ENCODE results near the gene CA12.
"Not testable (repeated sequence)": the region's sequence is repeated elsewhere in the genome, so short reads cannot be mapped to it uniquely, and the experiment has no call there.

CA12 gene

DNA sequence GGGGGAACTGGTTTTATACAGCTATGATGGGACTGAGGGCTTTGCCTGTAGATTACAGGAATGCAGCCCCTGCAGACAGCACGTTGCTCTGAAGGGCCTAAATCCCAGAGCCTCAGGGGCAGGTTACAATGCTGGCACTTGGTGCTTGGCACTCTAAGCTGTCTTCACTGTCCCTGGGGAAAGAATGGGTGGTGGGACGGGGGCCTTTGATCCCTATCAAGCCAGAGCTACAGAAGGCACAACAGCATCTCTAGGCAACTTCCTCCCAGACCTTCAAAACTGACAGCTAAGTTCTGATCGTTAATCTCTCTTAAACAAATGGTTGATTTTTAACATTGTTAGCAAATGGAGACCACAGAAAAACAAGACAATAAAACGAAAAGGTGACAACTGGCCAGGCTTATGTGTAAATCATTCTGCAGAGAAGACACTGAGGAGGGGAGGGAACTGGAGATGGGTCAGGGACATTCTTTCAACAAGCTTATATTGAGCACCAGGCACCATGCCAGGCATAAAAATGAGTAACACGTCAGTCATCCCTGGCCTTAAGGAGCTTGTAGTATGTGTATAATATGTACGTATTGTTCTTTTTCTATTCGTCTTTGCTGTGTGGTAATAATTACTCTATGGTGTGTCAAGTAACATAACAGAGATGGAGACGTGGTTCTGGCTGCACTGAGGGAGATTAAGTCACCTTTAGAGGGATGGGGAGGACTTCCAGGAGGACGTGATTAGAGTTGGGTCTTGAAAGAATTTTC lies 49.1 kb downstream of the CA12 start:
- no peak for DNase-seq

DNA sequence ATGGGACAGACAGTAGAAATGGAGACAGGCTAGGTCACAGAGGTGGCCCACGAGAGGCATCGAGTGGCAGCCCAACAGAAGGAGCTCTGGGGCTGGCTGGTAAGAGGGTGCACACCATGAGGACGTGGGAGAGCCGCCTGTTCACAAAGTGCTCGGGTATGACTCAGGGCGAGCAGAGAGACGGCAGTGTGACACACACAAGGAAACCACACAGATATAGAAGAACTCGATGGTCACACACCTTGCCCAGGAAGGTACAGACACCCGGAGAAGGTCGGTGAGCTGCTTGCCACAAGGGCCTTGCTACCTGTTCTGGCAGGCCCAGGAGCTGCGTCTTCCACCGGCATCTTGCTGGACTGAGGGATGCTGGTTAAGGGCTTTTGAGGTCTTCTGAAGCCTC lies 50.2 kb downstream of the CA12 start:
- no peak for DNase-seq

DNA sequence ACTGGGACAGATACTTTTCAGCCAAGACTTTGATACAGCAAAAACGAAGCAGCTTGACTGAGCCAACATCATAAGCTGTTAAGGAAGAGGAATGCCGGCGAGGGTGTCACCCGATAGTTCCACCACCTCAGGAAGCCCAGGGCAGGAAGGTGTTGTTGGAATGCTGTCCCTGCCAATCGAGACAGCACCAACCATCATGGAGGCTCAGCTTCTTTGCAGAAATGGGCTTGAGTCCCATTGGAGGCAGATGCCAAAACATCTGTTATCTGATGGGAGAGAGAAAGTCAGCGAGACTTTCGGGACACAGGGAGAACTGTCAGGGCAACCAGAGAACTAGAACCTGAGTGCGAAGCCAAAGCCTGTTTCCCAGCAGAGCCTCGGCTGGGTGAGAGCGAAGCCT lies 50.7 kb downstream of the CA12 start:
- no peak for DNase-seq

DNA sequence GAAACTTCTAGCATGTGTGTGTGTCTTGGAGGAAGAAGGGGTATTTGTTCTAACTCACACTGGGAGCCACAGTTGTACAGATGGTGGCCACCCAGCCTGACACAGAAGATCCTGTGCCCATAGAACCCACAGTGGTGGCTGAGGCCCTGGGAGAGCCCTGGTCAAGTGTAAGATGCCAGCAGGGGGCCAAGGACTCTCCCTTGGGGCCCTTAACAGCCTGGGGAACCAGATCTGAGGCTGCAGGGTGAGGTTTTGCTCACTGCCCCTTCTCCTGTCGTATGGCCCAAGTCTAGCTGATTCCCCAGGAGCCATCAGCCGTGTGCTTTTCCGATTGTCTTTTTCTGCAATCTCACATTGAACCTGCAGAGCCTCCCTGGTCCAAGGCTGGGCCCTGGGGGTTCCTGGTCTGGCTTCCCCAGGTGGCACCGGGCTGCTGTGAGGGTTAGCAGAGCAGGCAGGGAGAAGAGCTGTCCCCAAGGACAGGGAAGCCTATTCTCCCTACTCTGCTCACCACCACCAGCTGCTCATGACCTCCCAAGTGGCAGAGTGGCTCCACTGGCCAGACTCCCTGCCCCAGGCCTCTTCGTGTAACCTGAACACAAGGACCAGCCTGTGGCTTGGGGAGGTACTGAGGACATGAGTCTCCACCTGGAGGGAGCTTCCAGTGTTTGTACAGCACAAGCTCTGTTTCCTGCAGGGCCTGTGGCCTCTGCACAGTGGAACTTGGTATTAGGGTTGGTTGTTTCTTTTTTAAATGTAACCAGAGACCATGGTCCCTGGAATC lies 51.9 kb downstream of the CA12 start:
- DNase-seq: no peak

DNA sequence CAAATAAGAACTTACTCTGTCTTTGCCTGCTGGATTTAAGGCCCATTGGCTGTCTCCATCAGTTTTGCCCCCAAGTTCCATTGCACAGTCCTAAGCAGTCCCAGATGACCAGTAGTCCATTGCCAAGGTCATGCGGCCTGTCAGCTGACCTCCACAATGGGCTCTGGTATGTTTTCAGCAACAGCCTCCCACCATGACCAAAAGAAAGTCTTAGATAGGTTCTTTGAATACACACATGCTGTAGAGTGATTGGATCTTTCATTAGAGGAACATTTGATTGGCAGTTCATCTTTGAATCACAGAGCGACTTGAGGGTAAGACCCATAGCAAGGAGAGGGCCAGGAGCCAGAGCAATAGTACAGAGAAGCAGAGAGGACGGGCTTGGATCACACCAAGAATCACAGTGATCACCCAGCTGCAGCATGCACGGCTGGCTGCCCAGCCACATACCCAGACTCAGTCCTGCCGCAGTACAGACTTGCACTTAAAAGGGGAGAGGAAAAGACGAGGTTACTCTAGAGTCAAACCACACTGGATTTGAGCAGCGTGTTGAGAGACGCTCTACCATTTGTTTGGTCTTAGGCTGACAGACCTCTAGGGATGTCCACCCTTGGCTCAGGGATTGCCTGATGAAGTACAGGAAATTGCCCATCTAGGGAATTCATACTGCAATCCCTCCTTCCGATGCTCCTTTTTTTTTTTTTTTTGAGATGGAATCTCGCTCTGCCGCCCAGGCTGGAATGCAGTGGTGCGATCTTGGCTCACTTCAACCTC lies 53.8 kb downstream of the CA12 start:
- DNase-seq: no peak

DNA sequence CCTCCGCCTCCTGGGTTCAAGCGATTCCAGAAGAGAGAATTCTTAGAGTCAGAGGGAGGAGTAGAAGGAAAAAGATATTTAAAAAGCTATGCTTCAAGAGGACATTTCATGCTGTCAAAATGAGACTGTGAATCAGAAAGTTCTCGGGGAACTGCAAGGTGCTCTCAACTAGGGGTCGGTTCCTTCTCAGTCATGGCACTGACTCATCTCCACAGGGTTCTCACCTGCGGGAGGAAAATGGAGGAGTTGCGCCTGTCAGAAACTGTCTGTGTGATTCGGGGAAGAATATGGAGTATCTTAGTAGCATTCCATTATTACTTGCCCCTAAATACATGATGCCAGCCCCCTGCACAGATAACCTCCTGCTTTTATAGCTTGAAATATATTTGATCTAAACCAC lies 56.9 kb downstream of the CA12 start:
- DNase-seq: no peak

DNA sequence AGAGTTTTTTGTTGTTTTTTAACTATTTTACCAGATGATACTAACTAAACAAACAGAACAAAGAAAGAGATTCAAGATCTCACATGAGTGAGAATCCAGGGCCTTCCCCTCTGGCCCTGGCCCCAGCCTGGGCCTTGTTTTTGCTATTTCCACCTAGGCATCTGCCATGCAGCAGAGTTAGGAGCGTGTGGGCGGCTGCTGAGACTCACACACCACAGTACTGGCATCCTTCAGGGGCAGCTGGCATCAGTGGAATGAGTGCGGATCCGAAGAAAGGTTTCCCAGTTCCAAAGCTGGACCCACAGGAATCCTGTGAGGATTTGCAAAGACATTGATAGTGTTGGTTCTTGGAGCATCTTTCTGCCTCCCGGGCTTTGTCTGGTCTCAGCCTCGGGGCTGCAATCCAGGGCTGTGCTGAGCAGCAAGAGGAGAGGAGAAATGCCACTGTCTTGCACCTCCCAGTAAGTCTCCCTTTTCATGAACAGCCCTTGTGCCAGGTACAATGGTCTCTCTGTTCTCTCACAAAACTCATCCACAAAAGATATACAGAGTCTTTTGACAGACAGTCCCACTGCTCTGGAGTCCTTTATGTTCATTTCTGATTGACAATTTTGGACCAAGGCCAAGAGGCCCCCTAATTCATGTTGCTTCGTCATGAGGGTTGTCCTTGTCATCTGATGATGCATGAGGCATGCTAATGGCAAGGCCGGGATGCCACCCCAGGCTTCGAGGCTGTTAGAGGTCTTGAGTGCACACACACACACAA lies 57.7 kb downstream of the CA12 start:
- no peak for DNase-seq

DNA sequence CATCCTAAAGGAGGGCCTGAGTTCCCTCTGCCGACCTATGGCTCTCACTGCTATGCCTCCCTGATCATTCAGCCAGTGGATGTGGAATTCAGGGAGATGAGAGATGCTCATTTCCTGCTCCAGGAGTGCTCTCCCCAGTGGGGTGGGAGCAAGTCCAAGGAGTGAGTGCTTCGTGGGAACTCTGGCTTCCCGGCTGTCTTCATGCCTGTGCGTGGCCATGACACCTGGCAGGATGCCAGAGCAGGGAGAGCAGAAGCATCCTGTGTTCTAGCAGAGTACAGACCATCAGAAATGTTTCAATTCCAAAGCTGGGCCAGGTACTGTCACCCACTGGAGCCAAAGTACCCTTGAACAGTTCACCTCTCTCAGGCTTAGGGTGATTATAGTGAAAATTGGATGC lies 59.1 kb downstream of the CA12 start:
- no peak for DNase-seq

DNA sequence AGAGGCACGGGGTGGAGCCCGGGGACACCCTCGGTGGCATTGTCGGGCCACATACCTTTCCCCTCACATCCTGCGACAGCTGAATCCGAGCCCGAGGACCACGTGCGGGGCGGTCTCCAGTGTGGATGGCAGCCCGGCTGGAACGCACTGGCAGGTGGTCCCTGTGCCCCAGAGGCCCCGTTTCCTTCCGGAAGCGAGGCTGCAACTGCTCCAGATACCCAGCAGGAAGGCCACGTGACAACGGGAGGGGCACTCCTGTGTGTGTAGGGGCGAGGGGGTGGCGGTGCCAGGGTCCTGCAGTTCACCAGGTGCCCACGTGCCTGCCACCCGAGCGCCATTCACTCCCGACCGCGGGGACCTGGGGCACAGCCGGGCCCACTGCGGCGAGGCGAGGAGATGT lies 60.2 kb downstream of the CA12 start:
- DNase-seq: no peak

DNA sequence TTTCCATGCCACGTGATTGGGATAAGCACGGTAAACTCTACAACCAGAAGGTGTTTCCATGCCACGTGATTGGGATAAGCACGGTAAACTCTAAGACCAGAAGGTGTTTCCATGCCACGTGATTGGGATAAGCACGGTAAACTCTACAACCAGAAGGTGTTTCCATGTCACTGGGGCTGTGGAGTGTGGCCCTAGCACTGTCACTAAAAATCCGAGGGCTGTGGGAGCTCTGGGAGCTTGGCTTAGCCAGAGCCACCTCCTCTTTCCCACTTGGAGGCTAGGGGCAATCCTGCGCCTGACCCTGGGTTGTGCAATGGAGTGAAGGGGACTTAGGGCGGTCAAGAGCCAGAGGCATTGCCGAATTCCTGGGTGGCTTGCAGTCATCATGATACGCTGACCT lies 60.7 kb downstream of the CA12 start:
- not testable (repeated sequence) for DNase-seq

DNA sequence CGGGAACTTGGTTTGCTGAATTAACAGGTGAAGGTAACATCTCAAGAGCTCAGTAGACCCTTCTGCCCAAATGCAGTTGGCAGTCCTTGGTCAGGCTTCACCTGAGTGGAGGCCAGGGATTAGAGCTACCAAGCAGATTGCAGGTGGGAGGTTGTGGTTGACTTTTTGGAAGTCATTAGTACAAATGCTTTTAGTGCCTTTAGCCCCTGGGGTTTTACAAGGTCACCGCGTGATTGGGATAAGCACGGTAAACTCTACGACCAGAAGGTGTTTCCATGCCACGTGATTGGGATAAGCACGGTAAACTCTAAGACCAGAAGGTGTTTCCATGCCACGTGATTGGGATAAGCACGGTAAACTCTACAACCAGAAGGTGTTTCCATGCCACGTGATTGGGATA lies 61.2 kb downstream of the CA12 start:
- DNase-seq: not testable (repeated sequence)

DNA sequence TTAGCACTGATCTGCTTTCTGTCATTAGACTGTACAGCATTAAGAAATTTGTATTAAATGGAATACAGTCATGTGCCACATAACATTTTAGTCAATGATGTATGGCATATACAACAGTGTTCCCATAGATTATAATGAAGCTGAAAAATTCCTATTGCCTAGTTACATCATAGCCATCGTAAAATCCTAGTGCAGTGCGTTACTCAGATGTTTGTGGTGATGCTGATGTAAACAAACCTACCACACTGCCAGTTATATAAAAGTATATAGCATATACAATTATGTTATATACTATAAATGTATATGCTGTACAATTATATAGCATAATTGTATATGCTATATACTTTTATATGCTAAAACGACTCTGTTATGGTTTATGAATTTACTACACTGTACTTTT lies 62.6 kb downstream of the CA12 start:
- DNase-seq: no peak

DNA sequence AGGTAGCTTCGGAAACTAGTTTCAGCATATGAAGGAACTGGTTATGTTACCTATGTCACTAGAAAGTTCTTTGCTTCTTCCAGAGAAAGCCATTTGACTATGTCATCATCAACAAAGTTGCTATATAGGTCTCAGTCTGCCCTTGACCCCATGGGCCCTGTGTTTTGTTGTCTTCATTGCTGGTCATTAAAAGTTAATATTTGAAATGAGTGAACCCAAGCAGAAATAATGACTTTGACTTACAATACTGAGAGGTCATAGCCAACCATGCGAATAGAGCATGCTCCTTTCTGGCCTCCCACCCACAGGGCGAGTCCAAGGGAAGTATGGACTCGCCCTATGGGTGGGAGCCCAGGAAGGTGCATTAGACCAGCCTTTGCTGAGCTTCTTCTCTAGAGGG lies 63.3 kb downstream of the CA12 start:
- DNase-seq: no peak

DNA sequence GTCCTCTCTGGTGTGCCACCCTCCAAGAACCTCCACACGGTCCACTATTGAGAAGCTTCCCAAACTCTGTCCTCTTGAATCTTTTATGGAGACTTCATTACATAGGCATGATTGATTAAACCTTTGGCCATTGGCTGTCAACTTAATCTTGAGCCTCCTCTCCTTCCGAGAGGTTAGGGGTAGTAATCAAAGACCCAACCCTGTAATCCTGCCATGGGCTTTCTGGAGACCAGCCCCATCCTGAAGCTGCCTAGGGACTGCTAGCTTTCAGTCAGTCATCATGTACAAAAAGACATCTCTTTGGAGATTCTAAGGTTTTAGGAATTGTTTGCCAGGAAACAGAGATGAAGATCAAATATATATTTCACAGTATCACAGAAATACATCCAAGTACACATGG lies 67.2 kb downstream of the CA12 start:
- no peak for DNase-seq

DNA sequence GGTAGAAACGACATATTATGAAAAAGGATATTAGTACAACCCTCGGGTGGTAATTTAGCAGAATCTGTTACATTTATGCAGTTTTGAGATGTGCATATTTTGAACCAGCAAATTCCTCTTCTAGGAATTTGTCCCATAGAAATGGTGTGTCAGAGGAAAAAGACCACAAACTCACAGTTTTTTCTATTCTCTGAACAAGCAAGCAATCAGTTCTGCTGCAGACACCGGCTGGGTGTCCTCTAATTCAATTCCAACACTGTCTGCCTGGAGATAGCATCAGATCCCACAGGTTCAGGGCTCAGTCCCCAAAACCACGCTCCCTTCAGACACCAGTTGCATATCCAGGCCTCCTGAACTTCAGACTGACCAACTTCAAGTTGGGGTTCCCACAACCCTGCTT lies 67.8 kb downstream of the CA12 start:
- DNase-seq: no peak

DNA sequence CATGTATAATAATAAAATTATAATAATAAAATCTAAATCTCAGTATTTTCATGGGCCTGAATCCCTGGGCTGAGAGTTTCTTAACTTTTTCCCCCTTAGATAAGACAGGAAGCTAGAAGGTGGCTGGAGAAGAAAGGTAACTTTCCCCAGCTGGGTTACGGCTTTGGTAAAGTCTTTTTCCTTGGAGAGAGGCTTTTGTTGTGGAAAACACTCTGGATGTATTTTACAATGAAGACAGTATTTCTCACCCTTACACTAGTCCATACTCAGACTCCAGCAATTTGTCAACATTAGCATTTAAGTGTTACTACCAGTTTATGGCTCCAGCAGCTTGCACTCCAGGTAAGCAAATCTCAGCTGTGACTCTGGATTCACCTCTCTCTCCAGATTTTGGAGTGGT lies 69.4 kb downstream of the CA12 start:
- DNase-seq: no peak

DNA sequence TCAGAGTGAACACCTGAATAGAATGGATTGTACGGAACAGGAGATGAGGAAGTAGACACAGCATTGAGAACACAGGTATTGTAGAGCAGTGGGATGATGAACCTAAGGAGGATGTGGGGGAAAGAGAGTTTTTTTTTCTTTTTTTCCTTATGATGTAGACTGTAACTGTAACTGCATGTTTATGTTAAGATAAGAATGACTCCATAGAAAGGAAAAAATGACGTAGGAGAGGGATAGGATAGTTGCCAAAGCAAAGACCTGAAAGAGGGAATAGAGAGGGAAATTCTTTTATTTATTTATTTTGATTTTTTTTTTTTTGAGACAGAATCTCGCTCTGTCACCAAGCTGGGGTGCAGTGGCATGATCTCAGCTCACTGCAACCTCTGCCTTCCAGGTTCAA lies 71.0 kb downstream of the CA12 start:
- DNase-seq: no peak

DNA sequence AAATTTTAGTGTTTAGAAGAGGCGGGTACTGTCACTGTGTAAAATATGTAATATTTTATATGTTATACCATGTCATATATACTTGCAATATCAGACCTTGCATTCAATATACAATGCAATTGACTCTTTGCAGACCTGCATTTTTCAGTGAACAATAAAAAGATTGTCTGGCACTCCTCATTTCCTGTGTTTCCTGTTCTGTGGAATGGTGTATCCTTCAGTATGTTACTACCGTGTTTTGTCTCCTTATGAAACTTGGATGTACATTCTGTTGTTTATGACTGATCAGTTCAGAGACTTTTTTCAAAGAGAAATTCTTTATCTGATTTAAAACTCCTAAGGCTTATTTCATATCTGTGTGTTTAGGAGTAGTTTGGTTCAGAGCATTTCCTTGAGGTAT lies 72.7 kb downstream of the CA12 start:
- no peak for DNase-seq

DNA sequence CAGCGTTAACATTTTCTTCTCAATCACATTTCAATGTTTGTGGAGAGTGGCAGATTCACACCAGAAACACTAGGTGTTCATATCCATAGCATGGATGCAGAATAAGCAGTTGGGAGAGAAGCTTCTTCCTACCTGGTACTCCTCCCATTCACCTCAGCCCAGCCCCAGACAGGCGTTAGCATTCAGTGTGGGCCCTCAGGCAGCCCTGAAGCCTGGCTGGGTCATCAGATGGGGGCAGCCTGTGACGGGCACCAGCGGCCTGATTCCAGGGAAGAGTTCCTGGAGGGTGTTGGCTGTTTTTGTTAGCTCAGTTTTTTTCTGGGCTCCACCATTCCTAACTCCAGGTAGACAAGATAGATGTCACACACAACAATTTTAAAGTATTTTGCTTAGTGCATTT lies 73.2 kb downstream of the CA12 start:
- DNase-seq: no peak

DNA sequence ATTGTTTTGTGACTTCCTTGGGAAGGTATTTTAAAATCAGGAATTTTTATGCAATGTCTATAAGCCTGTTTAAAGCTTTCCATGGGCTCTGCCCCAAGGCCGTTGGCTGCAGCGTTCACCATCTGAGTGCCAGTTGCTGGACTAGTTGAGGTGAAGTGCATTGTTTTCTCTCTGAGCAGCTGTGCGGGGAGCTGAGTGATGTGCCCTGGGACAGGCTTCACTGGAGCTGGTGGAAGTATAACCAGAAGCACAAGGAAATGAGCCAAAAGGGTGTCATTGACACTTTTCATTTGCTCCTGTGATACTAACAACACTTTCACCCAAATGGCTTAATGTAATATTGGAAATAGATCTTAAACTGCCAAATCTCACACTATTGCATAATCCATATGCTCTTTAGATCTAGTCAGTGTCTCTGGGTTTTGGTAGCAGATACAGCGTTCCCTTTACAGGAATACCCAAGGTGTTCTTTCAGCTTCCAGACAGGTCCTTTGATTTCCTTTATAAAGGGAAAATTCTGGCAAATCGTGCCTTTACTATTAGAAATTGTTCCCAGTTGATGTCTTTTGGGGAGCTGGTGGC lies 75.1 kb downstream of the CA12 start:
- DNase-seq: no peak

DNA sequence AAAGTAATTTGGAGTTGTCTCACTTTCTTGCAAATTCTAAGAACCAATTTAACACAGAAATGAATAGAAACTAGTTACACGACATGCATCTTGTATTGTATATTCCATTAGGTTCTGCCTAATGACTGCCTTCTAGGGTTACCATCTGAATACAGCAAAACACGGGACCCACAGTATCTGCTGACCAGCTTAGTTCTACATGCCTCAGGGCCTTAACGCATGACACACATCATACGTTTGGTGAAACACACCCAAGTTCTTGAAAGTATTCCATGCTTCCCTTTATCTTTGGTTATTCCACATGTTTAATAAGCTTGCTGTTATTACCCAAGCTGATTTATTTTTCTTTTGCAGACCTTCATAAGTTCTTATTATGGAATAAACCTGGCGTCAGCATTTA lies 76.4 kb downstream of the CA12 start:
- no peak for DNase-seq

DNA sequence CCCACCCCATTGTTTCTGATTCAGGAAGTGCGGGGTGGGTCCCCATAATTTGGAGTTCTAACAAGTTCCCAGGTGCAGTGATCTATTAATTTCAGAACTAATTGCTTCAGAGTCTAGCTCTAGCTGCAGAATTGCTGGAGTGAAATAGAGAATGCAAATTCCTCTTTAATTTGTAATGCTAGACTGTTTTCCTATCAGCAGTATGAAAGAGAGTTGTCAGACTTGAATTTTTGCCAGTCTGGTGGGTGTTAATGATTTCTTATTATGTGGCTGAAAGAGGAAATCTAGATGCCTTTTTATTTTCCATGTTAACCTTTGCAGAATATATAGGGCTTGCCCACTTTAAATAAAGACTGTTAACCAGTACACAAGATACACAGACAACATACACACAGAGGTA lies 80.6 kb downstream of the CA12 start:
- DNase-seq: no peak
